C4-2B (cell line): ENCODE data around the gene UGT1A4.

Experiments
- H3K27ac ChIP-seq: fragments of 450-650 bp; 2 replicates; pipeline ENCODE4 v1.5.1; 2017
- ZFX ChIP-seq: fragments of 450-650 bp; IDR thresholded peaks from 2 replicates; pipeline ENCODE4 v1.6.1; 2017
- TF ChIP-seq, protein P1 (sequence below): fragments of 450-650 bp; conservative IDR thresholded peaks from 2 replicates; pipeline ENCODE4 v1.5.1; 2017; ENCODE audit warnings: mild to moderate bottlenecking

Gene UGT1A4

GRCh38 chr2:233756429-233757081 is 38.0 kb downstream of the UGT1A4 start:
- H3K27ac ChIP-seq: no peak overlapping the region
- no peak for TF ChIP-seq ZFX
- TF ChIP-seq, protein P1, sequence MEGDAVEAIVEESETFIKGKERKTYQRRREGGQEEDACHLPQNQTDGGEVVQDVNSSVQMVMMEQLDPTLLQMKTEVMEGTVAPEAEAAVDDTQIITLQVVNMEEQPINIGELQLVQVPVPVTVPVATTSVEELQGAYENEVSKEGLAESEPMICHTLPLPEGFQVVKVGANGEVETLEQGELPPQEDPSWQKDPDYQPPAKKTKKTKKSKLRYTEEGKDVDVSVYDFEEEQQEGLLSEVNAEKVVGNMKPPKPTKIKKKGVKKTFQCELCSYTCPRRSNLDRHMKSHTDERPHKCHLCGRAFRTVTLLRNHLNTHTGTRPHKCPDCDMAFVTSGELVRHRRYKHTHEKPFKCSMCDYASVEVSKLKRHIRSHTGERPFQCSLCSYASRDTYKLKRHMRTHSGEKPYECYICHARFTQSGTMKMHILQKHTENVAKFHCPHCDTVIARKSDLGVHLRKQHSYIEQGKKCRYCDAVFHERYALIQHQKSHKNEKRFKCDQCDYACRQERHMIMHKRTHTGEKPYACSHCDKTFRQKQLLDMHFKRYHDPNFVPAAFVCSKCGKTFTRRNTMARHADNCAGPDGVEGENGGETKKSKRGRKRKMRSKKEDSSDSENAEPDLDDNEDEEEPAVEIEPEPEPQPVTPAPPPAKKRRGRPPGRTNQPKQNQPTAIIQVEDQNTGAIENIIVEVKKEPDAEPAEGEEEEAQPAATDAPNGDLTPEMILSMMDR: no peak

GRCh38 chr2:233758141-233758540 is 39.6 kb downstream of the UGT1A4 start:
- TF ChIP-seq, protein P1: no peak
- no peak for TF ChIP-seq ZFX
- H3K27ac ChIP-seq: no peak overlapping the region

GRCh38 chr2:233758849-233759248 is 40.3 kb downstream of the UGT1A4 start:
- no peak overlapping the region for H3K27ac ChIP-seq
- TF ChIP-seq, protein P1: no peak

- TF ChIP-seq, protein P1: no peak
- TF ChIP-seq ZFX: no peak
Measured at GRCh38 chr2:233760043-233760442, 41.5 kb downstream of the UGT1A4 start, which contains the start of gene UGT1A1. Gene UGT1A1, plus strand, starts transcription at chr2:233760270. Its CDS starts 18 bp downstream, at chr2:233760288.

GRCh38 chr2:233761040-233761769 is 42.7 kb downstream of the UGT1A4 start:
- TF ChIP-seq ZFX: no peak
- TF ChIP-seq, protein P1: no peak
- no peak overlapping the region for H3K27ac ChIP-seq

More at GRCh38 chr2:233760043-233760442, 41.5 kb downstream of the UGT1A4 start, which contains the start of gene UGT1A1:
- H3K27ac ChIP-seq: no peak within 1 kb of the TSS

GRCh38 chr2:233764264-233764663 is 45.7 kb downstream of the UGT1A4 start:
- no peak overlapping the region for H3K27ac ChIP-seq
- TF ChIP-seq ZFX: no peak
- TF ChIP-seq, protein P1: no peak

GRCh38 chr2:233764761-233765160 is 46.2 kb downstream of the UGT1A4 start:
- H3K27ac ChIP-seq: no peak overlapping the region
- TF ChIP-seq ZFX: no peak
- TF ChIP-seq, protein P1: no peak
